HG02571 (cell line): ENCODE results near the gene BAIAP2L2.

Source experiments
- ATAC-seq: cut with Tn5 transposase; IDR thresholded peaks from one replicate; pipeline ENCODE4 v1.9.1; 2021; ENCODE audit warnings: mild to moderate bottlenecking, moderate library complexity; ENCODE audit not compliant: unreplicated experiment

Gene BAIAP2L2

GRCh38 chr22:38070250-38070921 is 40.1 kb downstream of the BAIAP2L2 start:
- ATAC-seq, result no peak

GRCh38 chr22:38069372-38070249 is 40.9 kb downstream of the BAIAP2L2 start:
- no peak for ATAC-seq

- ATAC-seq, result no peak
Observed at GRCh38 chr22:38068641-38069371, 41.7 kb downstream of the BAIAP2L2 start.

GRCh38 chr22:38067761-38068360 is 42.6 kb downstream of the BAIAP2L2 start:
- ATAC-seq, result no peak

- no peak for ATAC-seq
Observed at GRCh38 chr22:38067028-38067415, 43.5 kb downstream of the BAIAP2L2 start.

GRCh38 chr22:38066381-38067027 is 44.0 kb downstream of the BAIAP2L2 start:
- no peak for ATAC-seq

GRCh38 chr22:38065539-38065938 is 44.9 kb downstream of the BAIAP2L2 start:
- no peak for ATAC-seq

GRCh38 chr22:38062791-38063190 is 47.7 kb downstream of the BAIAP2L2 start:
- no peak for ATAC-seq

GRCh38 chr22:38056969-38057891 is 53.3 kb downstream of the BAIAP2L2 start, which contains the start of gene PICK1:
TSS of gene PICK1 (plus strand) at chr22:38057404. CDS start at chr22:38057810, 406 bp downstream.
- ATAC-seq, result peak; percentile 61

GRCh38 chr22:38051900-38052862 is 58.3 kb downstream of the BAIAP2L2 start:
- ATAC-seq, result no peak

GRCh38 chr22:38051261-38051660 is 59.2 kb downstream of the BAIAP2L2 start:
- no peak for ATAC-seq

- no peak for ATAC-seq
Observed at GRCh38 chr22:38050720-38051119, 59.8 kb downstream of the BAIAP2L2 start.

GRCh38 chr22:38049812-38050619 is 60.5 kb downstream of the BAIAP2L2 start:
- ATAC-seq, result no peak

GRCh38 chr22:38046070-38046748 is 64.3 kb downstream of the BAIAP2L2 start:
- ATAC-seq, result no peak

GRCh38 chr22:38043151-38044039 is 67.1 kb downstream of the BAIAP2L2 start:
- no peak for ATAC-seq

GRCh38 chr22:38042488-38042790 is 68.0 kb downstream of the BAIAP2L2 start:
- no peak for ATAC-seq
